ENCODE measurements around the gene PIGQ. TPM values are rescaled to one million over a fixed set of nuclear protein-coding genes. Genes with fewer than 3 reads are reported as not detected.

PIGQ gene
- polyA plus RNA-seq, 1 of the 3 experiments (the other 2 are of a cell fraction), result 38.7 TPM

GRCh38 chr16:590188-590814 lies 20.5 kb downstream of the PIGQ start:
- H3K27me3 ChIP-seq (ENCODE audit: insufficient read depth), result no peaks in the 10 kb centered on the region
- peak overlapping the region; percentile 81 for H3K9ac ChIP-seq
- H3K79me2 ChIP-seq (ENCODE audit: insufficient read depth), result peaks cover 73% of the 10 kb centered on the region
- TF ChIP-seq RAD21 (IDR thresholded peaks at IDR 0.05; ENCODE audit: low read length) (0 out of 2 replicates have a peak, but pooled peaks have one; percentile 4), SIN3A (IDR thresholded peaks at IDR 0.05; ENCODE audit: borderline replicate concordance, low read depth, low read length) (no peak), USF1 (IDR thresholded peaks at IDR 0.05; ENCODE audit: borderline replicate concordance, low read depth) (no peak), IRF3 (IDR thresholded peaks at IDR 0.05; ENCODE audit: low read depth, low read length) (no peak), JUND (IDR thresholded peaks at IDR 0.05) (no peak), MXI1 (IDR thresholded peaks at IDR 0.05; ENCODE audit: low read depth, low read length) (no peak), NFIC (IDR thresholded peaks at IDR 0.05; ENCODE audit: borderline replicate concordance) (no peak), SMC3 (IDR thresholded peaks at IDR 0.05; ENCODE audit: low read depth, low read length) (0 out of 2 replicates have a peak, but pooled peaks have one; percentile 1), YY1 (IDR thresholded peaks at IDR 0.05; ENCODE audit: low read depth) (no peak), NRF1 (IDR thresholded peaks at IDR 0.05; ENCODE audit: low read depth, low read length) (no peak), FOXJ3 (CRISPR knock-in tag; IDR thresholded peaks at IDR 0.05) (no peak), FOXM1 (IDR thresholded peaks at IDR 0.05; ENCODE audit: low read depth) (no peak), RCOR1 (IDR thresholded peaks at IDR 0.05; ENCODE audit: low read length) (no peak), MAX (IDR thresholded peaks at IDR 0.05; ENCODE audit: low read depth) (no peak), EZH2phosphoT487 (IDR thresholded peaks at IDR 0.05; ENCODE audit: borderline replicate concordance, low read depth) (no peak)
- no peaks in the 10 kb centered on the region for H3K9me3 ChIP-seq
- H3K4me1 ChIP-seq (ENCODE audit: control insufficient read depth in 1 of 2, insufficient read depth in 2 of 2, low read depth in 1 of 2, low read length in 1 of 2), result peaks cover 21 to 36% of the 10 kb centered on the region in 2 experiments; a peak in 2 of 4 replicates
- no peak overlapping the region for H2AFZ ChIP-seq (ENCODE audit: low read depth)
- ChIA-PET POLR2A (interaction anchor here (1.0 kb wide), 1 partner anchor 46 kb away, joined by 4 read pairs; the partner anchor contains the start of gene METTL26), CTCF (interaction anchor here (0.8 to 1.3 kb wide), 6 partner anchors 10 to 58 kb away, joined by 3 to 7 read pairs (median 3); no protein-coding TSS in a partner anchor)
- H4K20me1 ChIP-seq (ENCODE audit: insufficient read depth), result peaks cover 45% of the 10 kb centered on the region
- peak overlapping the region; percentile 100 for H3K4me2 ChIP-seq
- peak overlapping the region; percentile 82 to 89 for H3K4me3 ChIP-seq (ENCODE audit: low read depth in 2 of 2, low read length in 1 of 2)
- no peaks in the 10 kb centered on the region for H3K9me2 ChIP-seq
- peak; percentile 67 for DNase-seq
- peaks cover 0 to 3% of the 10 kb centered on the region in 2 experiments for H3K36me3 ChIP-seq (replicated peaks in 1 of 2; ENCODE audit: control insufficient read depth in 1 of 2, insufficient read depth in 2 of 2, low read length in 1 of 2)
- 4% methylated on average over 28 of the region's 71 CpGs for WGBS (ENCODE audit: low lambda C conversion rate)
- H3F3A ChIP-seq (replicated peaks; ENCODE audit: insufficient read depth), result peaks cover 20% of the 10 kb centered on the region
- peak overlapping the region in 1 of 2 experiments; percentile 72; a peak in 2 of 4 replicates for H3K27ac ChIP-seq (ENCODE audit: low read depth in 2 of 2, low read length in 1 of 2)

GRCh38 chr16:590815-591200 lies 21.0 kb downstream of the PIGQ start:
- POLR2A ChIA-PET, result interaction anchor here (1.0 kb wide), 1 partner anchor 46 kb away, joined by 4 read pairs; the partner anchor contains the start of gene METTL26
- peaks cover 76% of the 10 kb centered on the region for H3K79me2 ChIP-seq (ENCODE audit: insufficient read depth)
- TF ChIP-seq ELF1 (IDR thresholded peaks at IDR 0.05) (no peak), GATA2 (CRISPR knock-in tag; IDR thresholded peaks at IDR 0.05) (no peak), RCOR1 (IDR thresholded peaks at IDR 0.05; ENCODE audit: low read length) (no peak), CTCF (IDR thresholded peaks at IDR 0.05) (no peak), TAF1 (IDR thresholded peaks at IDR 0.05; ENCODE audit: borderline replicate concordance, low read depth, low read length) (no peak), USF2 (IDR thresholded peaks at IDR 0.05; ENCODE audit: borderline replicate concordance, low read depth, low read length) (no peak), IRF3 (IDR thresholded peaks at IDR 0.05; ENCODE audit: low read depth, low read length) (no peak), RXRA (IDR thresholded peaks at IDR 0.05; ENCODE audit: borderline replicate concordance, low read depth) (no peak), RAD21 (IDR thresholded peaks at IDR 0.05; ENCODE audit: low read length) (no peak), NFIC (IDR thresholded peaks at IDR 0.05; ENCODE audit: borderline replicate concordance) (no peak)

More at GRCh38 chr16:590815-591200, 21.0 kb downstream of the PIGQ start:
- Histone ChIP-seq H3K9ac (peak overlapping the region; percentile 81), H4K20me1 (ENCODE audit: insufficient read depth) (peaks cover 45% of the 10 kb centered on the region), H2AFZ (ENCODE audit: low read depth) (no peak overlapping the region), H3K4me2 (peak overlapping the region; percentile 100), H3K27ac (ENCODE audit: low read depth in 2 of 2, low read length in 1 of 2) (no peak overlapping the region), H3K9me2 (no peaks in the 10 kb centered on the region), H3K9me3 (no peaks in the 10 kb centered on the region), H3K27me3 (ENCODE audit: insufficient read depth) (no peaks in the 10 kb centered on the region), H3K36me3 (replicated peaks in 1 of 2; ENCODE audit: control insufficient read depth in 1 of 2, insufficient read depth in 2 of 2, low read length in 1 of 2) (peaks cover 0 to 3% of the 10 kb centered on the region in 2 experiments), H3F3A (replicated peaks; ENCODE audit: insufficient read depth) (peaks cover 20% of the 10 kb centered on the region), H3K4me3 (ENCODE audit: low read depth in 2 of 2, low read length in 1 of 2) (peak overlapping the region; percentile 82 to 89), H3K4me1 (ENCODE audit: control insufficient read depth in 1 of 2, insufficient read depth in 2 of 2, low read depth in 1 of 2, low read length in 1 of 2) (peaks cover 17 to 31% of the 10 kb centered on the region in 2 experiments; a peak in 2 of 4 replicates)
- DNase-seq, result no peak
- CTCF ChIA-PET, result interaction anchor here (0.8 to 1.3 kb wide), 6 partner anchors 10 to 57 kb away, joined by 3 to 7 read pairs (median 3); no protein-coding TSS in a partner anchor
- 34% methylated on average over 10 of the region's 10 CpGs for WGBS (ENCODE audit: low lambda C conversion rate)
